ENCODE results near the gene GOLT1B.

Gene GOLT1B

DNA sequence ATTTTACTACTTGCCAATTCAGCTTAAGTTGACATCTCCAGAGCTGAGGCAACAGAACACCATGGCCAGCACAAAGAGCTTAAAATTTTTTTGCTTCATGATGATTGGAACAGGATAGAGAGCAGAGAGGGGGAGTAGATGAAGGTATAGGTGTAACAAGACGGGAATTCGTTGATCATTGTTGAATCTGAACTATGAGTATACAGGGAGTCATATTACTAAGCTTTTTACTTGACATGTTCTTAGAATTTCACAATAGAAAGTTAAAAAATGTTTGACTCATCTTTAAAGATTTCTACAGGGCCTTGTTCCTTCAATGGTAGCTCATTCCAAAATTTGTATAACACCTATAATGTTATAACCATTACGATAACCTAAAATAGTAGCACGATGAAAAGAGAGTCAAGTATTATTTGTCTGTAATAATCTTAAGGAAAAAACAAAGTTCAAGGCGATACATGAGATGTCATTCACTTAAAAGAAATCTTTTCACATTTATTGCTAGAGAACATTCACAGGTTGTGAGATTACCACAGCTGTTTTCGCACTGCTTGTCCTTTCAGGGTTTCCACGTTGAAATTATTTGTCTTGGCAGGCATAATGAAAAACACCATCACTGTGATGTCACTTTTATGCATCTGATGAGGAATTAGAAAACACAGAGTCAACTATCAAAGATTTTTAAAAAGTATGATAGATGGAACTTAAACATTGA, 58.4 kb downstream of the GOLT1B start:
- peak; percentile 90 for DNase-seq (ENCODE audit: low read depth)
- H3K4me3 ChIP-seq (ENCODE audit: low read length): no peak overlapping the region
- TF ChIP-seq, protein P1, sequence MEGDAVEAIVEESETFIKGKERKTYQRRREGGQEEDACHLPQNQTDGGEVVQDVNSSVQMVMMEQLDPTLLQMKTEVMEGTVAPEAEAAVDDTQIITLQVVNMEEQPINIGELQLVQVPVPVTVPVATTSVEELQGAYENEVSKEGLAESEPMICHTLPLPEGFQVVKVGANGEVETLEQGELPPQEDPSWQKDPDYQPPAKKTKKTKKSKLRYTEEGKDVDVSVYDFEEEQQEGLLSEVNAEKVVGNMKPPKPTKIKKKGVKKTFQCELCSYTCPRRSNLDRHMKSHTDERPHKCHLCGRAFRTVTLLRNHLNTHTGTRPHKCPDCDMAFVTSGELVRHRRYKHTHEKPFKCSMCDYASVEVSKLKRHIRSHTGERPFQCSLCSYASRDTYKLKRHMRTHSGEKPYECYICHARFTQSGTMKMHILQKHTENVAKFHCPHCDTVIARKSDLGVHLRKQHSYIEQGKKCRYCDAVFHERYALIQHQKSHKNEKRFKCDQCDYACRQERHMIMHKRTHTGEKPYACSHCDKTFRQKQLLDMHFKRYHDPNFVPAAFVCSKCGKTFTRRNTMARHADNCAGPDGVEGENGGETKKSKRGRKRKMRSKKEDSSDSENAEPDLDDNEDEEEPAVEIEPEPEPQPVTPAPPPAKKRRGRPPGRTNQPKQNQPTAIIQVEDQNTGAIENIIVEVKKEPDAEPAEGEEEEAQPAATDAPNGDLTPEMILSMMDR (IDR thresholded peaks at IDR 0.05; ENCODE audit: insufficient read depth, low read depth, low read length, missing control alignments): no peak

DNA sequence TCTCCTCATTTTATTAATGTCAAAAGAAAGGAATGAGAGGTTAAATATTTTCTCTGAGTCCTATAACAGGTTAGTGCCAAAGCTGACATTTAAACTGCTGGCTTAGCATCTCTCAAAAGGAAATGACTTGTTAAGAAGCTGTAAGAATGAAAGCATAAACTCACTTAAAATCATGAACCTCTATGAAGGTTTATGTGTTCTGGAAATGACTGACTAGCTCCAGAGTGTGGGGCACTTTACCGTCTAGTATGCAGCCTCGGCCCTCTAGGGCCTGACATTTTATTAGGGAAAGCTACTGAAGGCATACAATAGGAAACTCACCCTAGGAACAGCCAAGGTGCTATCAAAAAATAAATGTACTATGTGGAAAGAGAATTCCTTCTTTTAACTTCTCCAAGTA, 59.6 kb downstream of the GOLT1B start:
- TF ChIP-seq, protein P1 (IDR thresholded peaks at IDR 0.05; ENCODE audit: insufficient read depth, low read depth, low read length, missing control alignments): no peak
- no peak overlapping the region for H3K4me3 ChIP-seq (ENCODE audit: low read length)
- no peak for DNase-seq (ENCODE audit: low read depth)

DNA sequence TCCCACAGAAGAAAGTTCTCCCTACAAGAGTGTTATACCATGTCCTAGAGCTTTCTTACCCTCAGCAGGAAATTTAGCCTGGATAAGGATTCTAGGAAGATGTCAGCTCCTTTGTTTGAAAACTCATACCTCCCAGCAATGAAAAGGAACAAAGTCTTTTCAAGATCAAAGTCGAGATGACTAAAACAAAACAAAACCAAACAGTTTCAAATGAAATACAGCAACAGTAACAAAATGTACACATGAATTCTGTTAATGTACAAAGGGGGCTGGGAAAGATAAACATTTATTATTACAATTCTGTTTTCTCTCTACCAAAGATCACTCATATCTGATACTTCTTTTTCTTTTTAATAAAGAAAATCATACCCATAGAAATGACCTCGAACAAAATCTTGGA, 61.3 kb downstream of the GOLT1B start:
- DNase-seq (ENCODE audit: low read depth): no peak
- no peak overlapping the region for H3K4me3 ChIP-seq (ENCODE audit: low read length)
- TF ChIP-seq, protein P1 (IDR thresholded peaks at IDR 0.05; ENCODE audit: insufficient read depth, low read depth, low read length, missing control alignments): no peak

DNA sequence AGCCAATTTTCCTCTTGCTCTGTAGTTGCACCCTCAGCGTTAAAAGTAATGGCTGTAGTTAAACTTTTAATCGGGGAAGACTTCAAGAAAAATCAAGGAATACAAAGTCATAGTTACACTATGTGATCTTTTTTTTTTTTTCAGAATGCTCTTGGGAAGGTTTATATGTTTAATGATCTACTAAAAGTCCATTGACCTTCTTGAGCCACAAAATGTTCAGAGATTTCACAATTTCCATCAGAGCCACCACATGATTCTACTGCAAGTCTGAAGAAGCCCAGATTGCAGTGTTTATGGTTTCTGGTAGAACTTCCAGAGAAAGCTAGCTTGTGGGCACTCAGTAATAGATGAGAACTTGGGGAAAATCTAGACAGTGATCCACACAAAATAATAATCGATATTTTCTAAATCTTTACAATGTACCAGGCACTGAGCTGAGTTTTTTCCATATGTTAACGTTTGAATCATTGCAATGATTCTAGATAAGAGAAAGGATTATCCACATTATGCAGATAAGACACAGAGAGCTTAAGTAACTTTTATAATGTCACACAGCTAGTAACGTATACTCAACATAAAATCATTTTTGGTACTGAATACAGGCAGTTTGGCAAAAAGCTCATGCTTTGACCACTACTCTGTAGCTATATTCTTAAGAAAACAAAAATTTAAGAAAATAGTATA, 64.8 kb downstream of the GOLT1B start:
- no peak overlapping the region for H3K4me3 ChIP-seq (ENCODE audit: low read length)
- DNase-seq (ENCODE audit: low read depth): no peak
- TF ChIP-seq, protein P1 (IDR thresholded peaks at IDR 0.05; ENCODE audit: insufficient read depth, low read depth, low read length, missing control alignments): no peak

DNA sequence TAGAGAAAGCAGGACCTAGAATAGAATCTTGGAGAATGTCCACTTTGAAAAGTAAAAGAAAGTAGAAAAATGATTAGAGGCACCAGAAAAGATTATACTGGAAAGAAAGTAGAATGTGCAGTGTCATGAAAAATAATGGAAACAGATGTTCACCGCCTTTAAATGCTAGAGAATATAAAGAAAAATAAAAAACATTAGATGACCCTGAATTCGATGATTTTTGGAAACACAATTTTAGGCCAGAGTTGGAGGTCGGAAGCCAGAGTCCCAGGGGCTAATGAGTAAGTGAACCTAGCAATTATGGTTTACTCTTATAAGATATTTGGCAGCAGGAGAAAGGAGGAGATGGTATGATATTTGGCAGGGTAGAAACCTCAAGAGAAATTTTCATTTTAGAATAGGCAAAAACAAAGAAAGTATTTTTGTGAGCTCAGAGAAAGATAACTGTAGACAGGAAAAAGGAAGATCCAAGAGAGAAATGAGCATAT, 65.4 kb downstream of the GOLT1B start:
- TF ChIP-seq, protein P1 (IDR thresholded peaks at IDR 0.05; ENCODE audit: insufficient read depth, low read depth, low read length, missing control alignments): no peak

More for the DNA sequence above, 65.4 kb downstream of the GOLT1B start:
- DNase-seq (ENCODE audit: low read depth): no peak
- H3K4me3 ChIP-seq (ENCODE audit: low read length): no peak overlapping the region
